HG02798 (cell line): Measurements from ENCODE around the gene SMURF1.

Source experiments
- ATAC-seq: cut with Tn5 transposase; IDR thresholded peaks from one replicate; pipeline ENCODE4 v1.9.1; 2021; ENCODE audit warnings: mild to moderate bottlenecking; ENCODE audit not compliant: unreplicated experiment, poor library complexity

SMURF1 gene

GRCh38 chr7:99034932-99035722 is 108.8 kb downstream of the SMURF1 start:
- no peak for ATAC-seq

- ATAC-seq: no peak
Measured at GRCh38 chr7:99033765-99034164, 110.1 kb downstream of the SMURF1 start.

GRCh38 chr7:99032928-99033327 is 111.0 kb downstream of the SMURF1 start:
- no peak for ATAC-seq

GRCh38 chr7:99031496-99031895 is 112.4 kb downstream of the SMURF1 start:
- ATAC-seq: no peak

GRCh38 chr7:99030951-99031350 is 113.0 kb downstream of the SMURF1 start:
- ATAC-seq: no peak

GRCh38 chr7:99030457-99030856 is 113.5 kb downstream of the SMURF1 start:
- ATAC-seq: no peak

GRCh38 chr7:99029466-99030435 is 114.2 kb downstream of the SMURF1 start:
- no peak for ATAC-seq

GRCh38 chr7:99028261-99028973 is 115.5 kb downstream of the SMURF1 start:
- no peak for ATAC-seq

- ATAC-seq: no peak
Measured at GRCh38 chr7:99027841-99028240, 116.1 kb downstream of the SMURF1 start.

GRCh38 chr7:99027241-99027640 is 116.7 kb downstream of the SMURF1 start:
- no peak for ATAC-seq

GRCh38 chr7:99024066-99024465 is 119.8 kb downstream of the SMURF1 start:
- no peak for ATAC-seq

- no peak for ATAC-seq
Measured at GRCh38 chr7:99021941-99022560, 121.9 kb downstream of the SMURF1 start.

GRCh38 chr7:99020413-99020715 is 123.5 kb downstream of the SMURF1 start:
- ATAC-seq: no peak

- no peak for ATAC-seq
Measured at GRCh38 chr7:99019523-99020412, 124.1 kb downstream of the SMURF1 start.

GRCh38 chr7:99016196-99016595 is 127.7 kb downstream of the SMURF1 start:
- no peak for ATAC-seq

GRCh38 chr7:99014113-99014985 is 129.6 kb downstream of the SMURF1 start:
- ATAC-seq: no peak

GRCh38 chr7:99013266-99014112 is 130.4 kb downstream of the SMURF1 start:
- ATAC-seq: no peak

GRCh38 chr7:99012722-99013121 is 131.2 kb downstream of the SMURF1 start:
- ATAC-seq: no peak
